H1 (cell line): ENCODE results near the gene ASTN2. TPM values are rescaled to one million over a fixed set of nuclear protein-coding genes. Genes with fewer than 3 reads are reported as not detected.
A peak's percentile ranks its signal among the peaks of the same experiment; 100 is the strongest.

ENCODE experiments used
- CTCF ChIA-PET: fragments of 300-600 bp; sonication (Branson Sonifier 250); formaldehyde crosslinking; loops from one replicate; lab custom pipeline; 2021; ENCODE audit not compliant: partially characterized antibody; lab: Charles Lee
- POLR2A ChIA-PET: fragments of 300-600 bp; sonication (Branson Sonifier 250); formaldehyde crosslinking; loops from one replicate; lab custom pipeline; 2021; ENCODE audit warnings: inconsistent platforms; ENCODE audit not compliant: partially characterized antibody; lab: Charles Lee
- DNase-seq, 2 experiments: peaks; one replicate each; pipeline versions ENCODE4 v3.0.0 to v3.0.0-alpha.2; 2010 to 2022; ENCODE audit warnings: low spot score in 2 of 2, low read depth in 1 of 2, mixed read lengths in 1 of 2
- FAIRE-seq: peaks from 2 replicates; lab custom pipeline; 2011; peaks lifted over from hg19 to GRCh38; lab: Jason Lieb, UNC
- H2AFZ ChIP-seq: 2 replicates; pipeline ENCODE4 v1.8.1; 2012; ENCODE audit warnings: low read length, inconsistent platforms
- H2AK5ac ChIP-seq: 2 replicates; pipeline ENCODE4 v1.6.1; 2013; ENCODE audit warnings: low read depth, low read length
- H2BK120ac ChIP-seq: replicated peaks from 2 replicates; pipeline ENCODE3; 2013; ENCODE audit warnings: low read depth, low read length, inconsistent platforms
- H2BK12ac ChIP-seq: 2 replicates; pipeline ENCODE4 v1.6.1; 2013; ENCODE audit warnings: low read depth, low read length
- H2BK15ac ChIP-seq: 2 replicates; pipeline ENCODE4 v1.6.1; 2013; ENCODE audit warnings: low read length
- H2BK20ac ChIP-seq: 2 replicates; pipeline ENCODE4 v1.6.1; 2013; ENCODE audit warnings: low read length
- H2BK5ac ChIP-seq: 2 replicates; pipeline ENCODE4 v1.6.1; 2013; ENCODE audit warnings: low read depth, low read length
- H3K14ac ChIP-seq: 2 replicates; pipeline ENCODE4 v1.6.1; 2013; ENCODE audit warnings: inconsistent platforms; ENCODE audit not compliant: insufficient read length
- H3K18ac ChIP-seq: 2 replicates; pipeline ENCODE4 v1.6.1; 2013; ENCODE audit warnings: low read length; ENCODE audit errors: extremely low read depth
- H3K23ac ChIP-seq: 2 replicates; pipeline ENCODE4 v1.6.1; 2013; ENCODE audit warnings: inconsistent platforms; ENCODE audit not compliant: insufficient read length
- H3K23me2 ChIP-seq: 2 replicates; pipeline ENCODE4 v1.6.1; 2013; ENCODE audit warnings: low read depth, low read length
- H3K27ac ChIP-seq: 2 replicates; pipeline ENCODE4 v1.6.1; 2011; ENCODE audit warnings: low read depth, low read length, inconsistent platforms
- H3K27me3 ChIP-seq, 4 experiments: replicated peaks in 1 of 4; 1 replicate in 1 of 4; 2 replicates in 3 of 4; pipeline versions ENCODE4 v1.6.1 to v1.8.1; 2011 to 2013; ENCODE audit warnings: low read length in 3 of 4, mild to moderate bottlenecking in 3 of 4, inconsistent platforms in 2 of 4, mixed read lengths in 2 of 4, moderate library complexity in 1 of 4; ENCODE audit not compliant: control insufficient read depth in 3 of 4, insufficient read depth in 3 of 4; ENCODE audit errors: extremely low read depth in 1 of 4
- H3K36me3 ChIP-seq, 4 experiments: 2 replicates each; pipeline versions ENCODE4 v1.6.1 to v1.8.1; 2011 to 2013; ENCODE audit warnings: mild to moderate bottlenecking in 4 of 4, low read length in 3 of 4, moderate library complexity in 2 of 4, control low read depth in 1 of 4, inconsistent platforms in 1 of 4; ENCODE audit not compliant: insufficient read depth in 4 of 4, control insufficient read depth in 2 of 4
- H3K4ac ChIP-seq: replicated peaks from 2 replicates; pipeline ENCODE3; 2013; ENCODE audit warnings: low read length, low read depth, mixed read lengths, inconsistent platforms; ENCODE audit not compliant: insufficient read length
- H3K4me1 ChIP-seq, 4 experiments: replicated peaks in 1 of 4; 1 replicate in 1 of 4; 2 replicates in 3 of 4; pipeline versions ENCODE4 v1.6.1 to v1.8.1; 2011 to 2013; ENCODE audit warnings: low read length in 3 of 4, inconsistent platforms in 2 of 4, mixed read lengths in 1 of 4; ENCODE audit not compliant: insufficient read depth in 4 of 4, control insufficient read depth in 3 of 4
- H3K4me2 ChIP-seq, 2 experiments: 2 replicates each; pipeline versions ENCODE4 v1.6.1 to v1.8.1; 2011 to 2013; ENCODE audit warnings: low read depth in 2 of 2, low read length in 2 of 2, control low read depth in 1 of 2, inconsistent platforms in 1 of 2, mild to moderate bottlenecking in 1 of 2; ENCODE audit not compliant: insufficient read depth in 1 of 2
- H3K4me3 ChIP-seq, 4 experiments: fragments of 200-600, 300-600 bp in 1 of 4; sonication (generic), shearing (Covaris generic), sonication (Bioruptor Twin) in 1 of 4; 2 replicates each; pipeline versions ENCODE4 v1.5.1 to v1.8.1; 2011 to 2016; ENCODE audit warnings: low read length in 4 of 4, low read depth in 3 of 4, control low read depth in 2 of 4, inconsistent platforms in 2 of 4, mild to moderate bottlenecking in 2 of 4, mixed read lengths in 1 of 4, moderate library complexity in 1 of 4; ENCODE audit not compliant: insufficient read depth in 2 of 4; ENCODE audit errors: extremely low read depth in 1 of 4
- H3K56ac ChIP-seq: replicated peaks from 2 replicates; pipeline ENCODE3; 2013; ENCODE audit warnings: low read depth, mild to moderate bottlenecking, mixed read lengths, low read length, inconsistent platforms; ENCODE audit not compliant: insufficient read length
- H3K79me1 ChIP-seq: 2 replicates; pipeline ENCODE4 v1.6.1; 2013; ENCODE audit warnings: low read depth, low read length, control low read depth
- H3K79me2 ChIP-seq, 2 experiments: 2 replicates each; pipeline versions ENCODE4 v1.6.1 to v1.8.1; 2012 to 2013; ENCODE audit warnings: low read length in 2 of 2, mild to moderate bottlenecking in 2 of 2, inconsistent platforms in 1 of 2; ENCODE audit not compliant: insufficient read depth in 2 of 2, control insufficient read depth in 1 of 2
- H3K9ac ChIP-seq, 4 experiments: replicated peaks in 1 of 4; 1 replicate in 1 of 4; 2 replicates in 3 of 4; pipeline versions ENCODE4 v1.6.1 to v1.8.1; 2011 to 2013; ENCODE audit warnings: low read depth in 3 of 4, low read length in 3 of 4, control low read depth in 2 of 4, mild to moderate bottlenecking in 2 of 4, moderate library complexity in 2 of 4, inconsistent platforms in 1 of 4; ENCODE audit errors: extremely low read depth in 1 of 4
- H3K9me3 ChIP-seq, 2 experiments: 2 replicates each; pipeline versions ENCODE4 v1.6.1 to v1.8.1; 2012 to 2013; ENCODE audit warnings: mild to moderate bottlenecking in 2 of 2, moderate library complexity in 2 of 2, control low read depth in 1 of 2, inconsistent platforms in 1 of 2, low read depth in 1 of 2, low read length in 1 of 2, mixed read lengths in 1 of 2; ENCODE audit not compliant: insufficient read depth in 2 of 2
- H4K20me1 ChIP-seq, 2 experiments: replicated peaks in 1 of 2; 2 replicates each; pipeline versions ENCODE3 to v1.8.1; 2011 to 2013; ENCODE audit warnings: inconsistent platforms in 2 of 2, low read length in 2 of 2, mild to moderate bottlenecking in 1 of 2; ENCODE audit not compliant: insufficient read depth in 2 of 2, control insufficient read depth in 1 of 2
- H4K5ac ChIP-seq: 2 replicates; pipeline ENCODE4 v1.6.1; 2013; ENCODE audit warnings: low read length, low read depth, mixed read lengths, inconsistent platforms; ENCODE audit not compliant: insufficient read length
- H4K8ac ChIP-seq: 2 replicates; pipeline ENCODE4 v1.8.0; 2013; ENCODE audit warnings: mild to moderate bottlenecking, moderate library complexity, low read length, inconsistent platforms; ENCODE audit not compliant: insufficient read depth; ENCODE audit errors: extremely low read depth
- H4K91ac ChIP-seq: replicated peaks from 2 replicates; pipeline ENCODE3; 2013; ENCODE audit warnings: low read length, mixed read lengths, inconsistent platforms; ENCODE audit not compliant: insufficient read length
- BACH1 ChIP-seq: IDR thresholded peaks from 2 replicates; pipeline ENCODE4 v1.6.1; 2012; ENCODE audit warnings: low read length, improper control_type of control experiment
- CHD2 ChIP-seq: IDR thresholded peaks from 2 replicates; pipeline ENCODE4 v1.6.1; 2012; ENCODE audit warnings: low read length, improper control_type of control experiment
- WGBS, 2 experiments: shearing (Covaris generic) in 1 of 2; methylation state at CpG; one replicate each; pipeline versions ENCODE4 v1.1.6 to v1.1.7; 2013 to 2015; ENCODE audit warnings: low lambda C conversion rate in 2 of 2, mixed read lengths in 2 of 2, inconsistent platforms in 1 of 2, low coverage in 1 of 2, missing lambda C conversion rate in 1 of 2; ENCODE audit not compliant: insufficient replicate concordance in 2 of 2, insufficient coverage in 1 of 2, insufficient read length in 1 of 2; ENCODE audit errors: extremely low coverage in 1 of 2, missing lambda C conversion rate in 1 of 2; 5-methylcytosine and 5-hydroxymethylcytosine counted together
- polyA plus RNA-seq, 7 experiments: library from polyadenylated mRNA; depleted of rRNA in 3 of 7; stranded (reverse) in 5 of 7; unstranded in 2 of 7; fragments of >200 nt in 5 of 7; fragments of 200-250 nt in 2 of 7; gene quantifications; 1 replicate in 5 of 7; 2 replicates in 1 of 7; 4 replicates in 1 of 7; pipeline versions ENCODE4 v1.2.1 to v1.2.3, GENCODE V29; 2011 to 2013; ENCODE audit warnings: missing spikeins in 2 of 7, mixed read lengths in 2 of 7
- total RNA-seq: library from RNA; stranded (reverse); fragmentation: NEBNext Ultra II Directional; extraction: Animal tissue kit (Norgen Biotek cat#: 25700); gene quantifications from 2 replicates; pipeline ENCODE4 v1.2.1, GENCODE V29; 2021

ASTN2 gene
- total and polyA plus RNA-seq, 2 of the 8 experiments (the other 6 are each of a cell fraction or from before 2014, with no cell fraction given), result 8.2 to 13.7 TPM

- Histone ChIP-seq H2BK20ac (no peak overlapping the region), H4K91ac (no peak overlapping the region), H3K14ac (no peak overlapping the region), H2BK5ac (no peak overlapping the region), H4K5ac (no peak overlapping the region), H3K79me1 (no peaks in the 10 kb centered on the region), H2BK15ac (no peak overlapping the region), H3K27me3 (no peaks in the 10 kb centered on the region), H3K36me3 (no peaks in the 10 kb centered on the region), H4K8ac (no peak overlapping the region), H3K18ac (no peak overlapping the region), H2BK12ac (peak overlapping the region; percentile 39; the same call in 1 of the 2 replicates), H3K23me2 (no peaks in the 10 kb centered on the region; the same call in 1 of the 2 replicates), H2AK5ac (0 out of 2 replicates have a peak overlapping the region, but pooled peaks have one; percentile 24), H4K20me1 (no peaks in the 10 kb centered on the region), H3K79me2 (no peaks in the 10 kb centered on the region), H3K27ac (no peak overlapping the region), H3K4me3 (no peak overlapping the region), H3K4me1 (peaks cover 0 to 6% (median 3%) of the 10 kb centered on the region in 4 experiments; a peak in 4 of 7 replicates), H2AFZ (no peak overlapping the region), H3K4me2 (no peak overlapping the region), H2BK120ac (no peak overlapping the region), H3K9ac (no peak overlapping the region), H3K4ac (no peak overlapping the region), H3K9me3 (no peaks in the 10 kb centered on the region), H3K56ac (no peak overlapping the region), H3K23ac (no peak overlapping the region)
- WGBS, 2 experiments, result 82% methylated on average over 3 of the region's 3 CpGs; no CpG with 5 or more reads in 1 of the 2 experiments
- FAIRE-seq (no peak), DNase-seq (no peak)
- POLR2A ChIA-PET, result no interaction called here
- CTCF ChIA-PET, result interaction anchor here (0.6 to 4.4 kb wide), 6 partner anchors 10 to 207 kb away, joined by 3 to 40 read pairs (median 3); no protein-coding TSS in a partner anchor
- TF ChIP-seq CHD2 (no peak), BACH1 (no peak)
Measured at GRCh38 chr9:116868201-116868600, 546.7 kb downstream of the ASTN2 start.
